Measurements from ENCODE around the gene CCN5.

DNA sequence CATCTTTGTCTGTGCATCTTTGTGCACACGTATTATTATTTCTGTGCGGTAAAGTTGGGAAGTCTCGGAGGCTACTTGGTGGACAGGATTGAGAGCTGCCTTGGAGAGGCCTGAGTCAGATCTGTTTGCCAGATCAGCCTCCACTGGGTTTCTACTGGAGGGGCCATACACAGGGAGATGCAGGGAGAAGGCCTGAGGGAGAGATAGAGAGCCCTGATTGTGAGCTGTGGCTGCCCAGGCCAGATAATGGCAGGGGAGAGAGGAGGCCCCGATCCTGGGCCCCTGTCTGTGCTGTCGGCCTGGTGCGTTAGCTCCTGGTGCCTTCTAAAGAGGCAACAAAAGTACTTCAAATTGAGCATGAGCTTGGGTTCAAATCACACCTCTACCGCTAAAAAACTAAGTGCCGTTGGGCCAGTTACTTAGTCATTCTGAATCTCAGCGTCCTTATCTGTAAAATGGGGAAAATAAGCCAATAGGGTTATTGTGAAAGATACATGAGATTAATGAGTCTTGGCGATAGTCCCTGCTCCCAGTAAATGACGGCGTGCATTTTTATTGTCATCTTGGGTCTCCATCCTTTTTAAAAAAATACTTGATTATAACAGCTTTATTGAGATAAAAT lies 36.1 kb upstream of the CCN5 start:
- TF ChIP-seq, protein P1, sequence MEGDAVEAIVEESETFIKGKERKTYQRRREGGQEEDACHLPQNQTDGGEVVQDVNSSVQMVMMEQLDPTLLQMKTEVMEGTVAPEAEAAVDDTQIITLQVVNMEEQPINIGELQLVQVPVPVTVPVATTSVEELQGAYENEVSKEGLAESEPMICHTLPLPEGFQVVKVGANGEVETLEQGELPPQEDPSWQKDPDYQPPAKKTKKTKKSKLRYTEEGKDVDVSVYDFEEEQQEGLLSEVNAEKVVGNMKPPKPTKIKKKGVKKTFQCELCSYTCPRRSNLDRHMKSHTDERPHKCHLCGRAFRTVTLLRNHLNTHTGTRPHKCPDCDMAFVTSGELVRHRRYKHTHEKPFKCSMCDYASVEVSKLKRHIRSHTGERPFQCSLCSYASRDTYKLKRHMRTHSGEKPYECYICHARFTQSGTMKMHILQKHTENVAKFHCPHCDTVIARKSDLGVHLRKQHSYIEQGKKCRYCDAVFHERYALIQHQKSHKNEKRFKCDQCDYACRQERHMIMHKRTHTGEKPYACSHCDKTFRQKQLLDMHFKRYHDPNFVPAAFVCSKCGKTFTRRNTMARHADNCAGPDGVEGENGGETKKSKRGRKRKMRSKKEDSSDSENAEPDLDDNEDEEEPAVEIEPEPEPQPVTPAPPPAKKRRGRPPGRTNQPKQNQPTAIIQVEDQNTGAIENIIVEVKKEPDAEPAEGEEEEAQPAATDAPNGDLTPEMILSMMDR (IDR thresholded peaks at IDR 0.05; ENCODE audit: low read depth, low read length) = no peak
- TF ChIP-seq EZH2phosphoT487 (IDR thresholded peaks at IDR 0.05; ENCODE audit: low read depth) = no peak

All from OCI-LY3 (cell line).